HG03175 (cell line): ENCODE data around the gene CENPC.
"Not testable (repeated sequence)": the region's sequence is repeated elsewhere in the genome, so short reads cannot be mapped to it uniquely, and the experiment has no call there.

ENCODE experiments used
- ATAC-seq: cut with Tn5 transposase; IDR thresholded peaks from one replicate; pipeline ENCODE4 v1.9.1; 2021; ENCODE audit warnings: mild to moderate bottlenecking, moderate library complexity; ENCODE audit not compliant: unreplicated experiment

CENPC gene

DNA sequence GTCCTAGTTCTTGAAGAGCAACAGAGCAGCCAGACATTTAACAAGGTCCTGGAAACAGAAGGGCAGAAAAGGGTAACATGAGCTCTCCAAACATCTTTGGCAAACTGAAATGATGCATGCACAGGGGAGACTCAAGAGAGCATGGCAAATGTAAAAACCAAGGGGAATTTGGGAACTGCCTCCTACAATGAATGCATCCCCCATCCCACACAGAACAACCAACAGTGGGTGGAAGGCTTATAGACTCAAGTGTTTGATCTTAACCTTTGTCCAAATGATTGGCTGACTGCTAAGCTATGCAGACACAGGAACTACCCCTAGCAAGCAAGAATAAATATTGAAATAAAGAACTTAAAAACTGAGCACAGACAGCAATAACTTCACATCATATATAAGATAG is 74.4 kb downstream of the CENPC start:
- no peak for ATAC-seq

DNA sequence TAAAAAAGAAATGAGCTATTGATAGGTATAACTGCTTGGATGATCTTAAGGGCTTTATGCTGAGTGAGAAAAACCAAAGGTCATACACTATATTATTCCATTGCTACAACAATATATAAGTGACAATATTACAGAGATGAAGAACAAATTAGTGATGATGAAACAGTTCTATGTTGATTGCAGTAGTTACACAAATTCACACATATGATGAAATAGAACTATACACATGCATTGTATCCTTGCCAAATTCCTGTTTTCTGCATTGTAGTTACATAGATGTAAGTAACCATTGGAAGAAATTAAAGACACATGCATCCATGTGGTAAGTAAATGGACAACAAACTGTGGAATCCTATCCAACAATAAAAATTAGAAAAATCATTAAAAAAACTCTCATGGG is 76.5 kb downstream of the CENPC start:
- no peak for ATAC-seq

DNA sequence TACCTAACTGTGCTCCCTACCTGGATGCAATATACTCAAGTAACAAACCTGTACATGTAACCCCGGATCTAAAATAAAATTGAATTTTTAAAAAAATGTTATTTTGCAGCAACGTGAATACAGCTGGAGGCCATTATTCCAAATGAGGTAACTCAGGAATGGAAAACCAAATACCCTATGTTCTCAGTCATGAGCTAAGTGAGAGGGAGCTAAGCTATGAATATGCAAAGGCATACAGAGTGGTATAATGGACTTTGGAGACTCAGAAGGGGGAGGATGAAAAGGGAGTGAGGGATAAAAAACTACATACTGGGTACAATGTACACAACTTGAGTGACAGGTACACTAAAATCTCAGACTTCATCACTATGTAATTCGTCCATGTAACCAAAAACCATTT is 78.6 kb downstream of the CENPC start:
- no peak for ATAC-seq

DNA sequence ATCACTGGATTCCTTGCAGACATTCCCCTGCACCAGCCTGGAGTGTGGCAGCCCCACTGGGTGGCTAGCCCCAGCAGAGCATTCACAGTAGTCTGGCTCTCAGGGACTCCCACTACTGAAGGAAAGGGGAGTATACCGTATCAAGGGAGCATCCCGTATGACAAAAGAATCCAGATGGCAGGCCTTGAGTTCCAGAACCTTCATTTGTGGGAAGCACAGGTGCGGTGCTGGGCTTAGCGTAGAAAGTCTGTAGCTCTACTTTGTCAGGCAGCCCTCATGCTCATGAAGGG is 79.6 kb downstream of the CENPC start:
- no peak for ATAC-seq

DNA sequence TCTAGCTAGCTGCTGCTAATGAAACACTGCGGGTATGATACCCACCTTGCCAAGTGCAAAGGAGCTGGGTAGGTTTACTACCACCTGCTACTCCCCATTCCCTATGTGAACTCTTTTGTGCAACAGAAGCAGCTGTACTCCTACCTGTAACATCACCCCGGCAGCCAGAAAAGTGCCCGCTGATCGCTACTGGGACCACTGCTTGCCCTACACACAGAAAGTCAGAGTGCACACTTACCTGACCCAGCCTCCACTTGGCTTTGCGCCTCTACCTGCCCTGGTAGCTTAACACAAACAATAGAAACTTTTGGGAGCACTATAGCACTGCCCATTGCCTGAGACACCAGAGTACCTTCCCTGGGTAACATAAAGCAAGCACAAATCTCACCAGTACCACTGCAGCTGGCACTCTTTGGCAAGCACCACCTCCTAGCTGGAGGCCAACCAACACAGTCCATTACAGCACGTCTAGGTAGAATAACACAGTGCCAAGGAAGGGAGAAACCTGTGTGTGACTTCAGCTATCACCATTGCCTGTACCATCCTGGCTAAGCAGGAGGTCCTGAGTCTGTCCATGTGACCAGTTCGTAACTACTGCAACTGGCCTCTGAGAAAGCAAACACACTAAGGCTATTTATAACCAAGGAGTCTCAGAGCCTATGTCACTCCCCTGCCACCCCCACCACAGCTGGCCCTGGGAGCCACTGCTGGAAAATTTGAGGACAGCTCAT is 80.1 kb downstream of the CENPC start:
- no peak for ATAC-seq

DNA sequence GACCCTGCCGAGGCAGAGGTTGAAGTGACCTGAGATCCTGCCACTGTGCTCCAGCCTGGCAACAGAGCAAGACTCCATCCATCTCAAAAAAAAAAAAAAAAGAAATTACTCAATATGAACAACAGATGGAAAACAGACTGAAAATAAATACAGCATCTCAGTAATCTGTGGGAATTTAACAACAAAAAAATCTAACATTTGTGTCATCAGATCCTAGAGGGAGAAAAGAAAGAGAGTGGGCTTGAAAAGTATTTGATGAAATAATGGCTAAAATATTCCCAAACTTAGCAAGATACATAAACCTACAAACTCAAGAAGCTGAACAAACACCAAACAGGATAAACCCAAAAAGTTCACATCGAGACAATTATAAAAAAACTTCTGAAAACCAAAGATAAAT is 84.7 kb downstream of the CENPC start:
- ATAC-seq: no peak

DNA sequence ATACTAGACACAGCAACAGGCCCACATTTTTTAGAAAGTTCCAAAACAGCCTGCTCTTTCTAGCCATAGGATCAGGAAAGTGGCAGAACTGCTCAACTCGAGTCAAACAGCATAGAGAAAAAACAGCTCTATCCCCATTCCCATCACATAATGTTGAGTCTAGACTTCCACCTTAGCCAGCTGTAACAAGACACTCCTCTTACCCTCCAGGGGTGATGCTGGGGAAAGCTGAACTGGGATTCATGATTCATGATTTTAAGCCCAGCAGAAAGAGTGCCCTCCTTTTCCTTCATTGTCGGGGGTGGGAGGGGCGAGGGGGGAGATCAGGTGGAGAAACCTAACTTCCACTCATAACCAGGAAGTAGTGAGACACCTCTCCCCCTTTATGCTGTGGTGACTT is 86.1 kb downstream of the CENPC start:
- ATAC-seq: no peak

DNA sequence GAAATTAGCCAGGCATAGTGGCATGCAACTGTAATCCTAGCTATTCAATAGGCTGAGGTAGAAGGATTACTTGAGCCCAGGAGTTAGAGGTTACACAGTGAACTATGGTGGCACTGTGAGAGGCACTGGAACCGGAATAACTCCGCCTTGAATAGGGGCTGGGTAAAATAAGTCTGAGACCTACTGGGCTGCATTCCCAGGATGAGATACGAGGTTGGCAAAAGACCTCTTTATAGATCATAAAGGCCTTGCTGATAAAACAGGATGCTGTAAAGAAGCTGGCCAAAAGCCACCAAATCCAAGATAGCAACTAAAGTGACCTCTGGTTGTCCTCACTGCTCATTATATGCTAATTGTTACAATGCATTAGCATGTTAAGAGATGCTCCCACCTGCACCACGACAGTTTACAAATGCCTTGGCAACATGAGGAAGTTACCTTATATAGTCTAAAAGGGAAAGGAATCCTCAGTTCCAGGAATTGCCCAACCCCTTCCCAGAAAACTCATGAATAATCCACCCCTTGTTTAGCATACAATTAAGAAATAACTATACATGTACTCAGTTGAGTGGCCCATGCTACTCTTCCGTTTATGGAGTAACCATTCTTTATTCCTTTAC is 88.6 kb downstream of the CENPC start:
- ATAC-seq: no peak

DNA sequence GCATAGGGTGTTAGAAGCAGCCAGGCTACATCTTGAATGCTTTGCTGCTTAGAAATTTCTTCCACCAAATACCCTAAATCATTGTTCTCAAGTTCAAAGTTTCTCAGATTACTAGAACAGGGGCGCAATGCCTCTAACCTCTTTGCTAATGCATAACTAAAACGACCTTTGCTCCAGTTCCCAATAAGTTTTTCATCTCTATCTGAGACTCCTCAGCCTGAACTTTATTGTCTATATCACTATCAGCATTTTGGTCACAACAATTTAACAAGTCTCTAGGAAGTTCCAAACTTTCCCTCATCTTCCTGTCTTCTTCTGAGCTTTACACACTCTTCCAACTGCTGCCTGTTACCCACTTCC is 92.5 kb downstream of the CENPC start:
- ATAC-seq: not testable (repeated sequence)

DNA sequence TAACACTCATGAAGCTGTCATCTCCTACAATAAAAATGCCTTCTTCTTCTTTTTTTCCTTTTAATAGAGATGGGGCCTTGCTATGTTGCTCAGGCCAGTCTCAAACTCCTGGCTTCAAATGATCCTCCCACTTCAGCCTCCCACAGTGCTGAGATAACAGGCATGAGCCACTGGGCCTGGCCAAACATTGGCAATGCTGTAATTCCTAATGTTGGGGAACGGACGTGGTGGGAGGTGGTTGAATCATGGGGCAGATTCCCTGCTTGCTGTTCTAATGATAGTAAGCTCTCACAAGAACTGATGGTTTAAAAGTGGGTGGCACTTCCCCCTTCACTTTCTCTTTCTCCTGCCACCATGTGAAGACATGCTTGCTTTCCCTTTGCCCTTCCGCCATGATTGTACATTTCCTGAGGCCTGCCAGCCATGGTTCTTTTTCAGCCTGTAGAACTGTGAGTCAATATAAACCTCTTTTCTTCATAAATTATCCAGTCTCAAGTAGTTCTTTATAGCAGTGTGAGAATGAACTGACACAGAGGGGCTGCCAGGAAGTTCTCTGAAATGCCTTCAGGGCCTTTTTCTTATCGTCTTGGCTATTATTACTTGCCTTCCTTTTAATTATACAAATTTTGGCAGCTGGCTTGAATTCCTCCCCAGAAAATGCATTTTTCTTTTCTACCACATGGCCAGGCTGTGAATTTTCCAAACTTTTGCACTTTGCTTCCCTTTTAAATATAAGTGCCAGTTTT is 93.0 kb downstream of the CENPC start:
- ATAC-seq: no peak

DNA sequence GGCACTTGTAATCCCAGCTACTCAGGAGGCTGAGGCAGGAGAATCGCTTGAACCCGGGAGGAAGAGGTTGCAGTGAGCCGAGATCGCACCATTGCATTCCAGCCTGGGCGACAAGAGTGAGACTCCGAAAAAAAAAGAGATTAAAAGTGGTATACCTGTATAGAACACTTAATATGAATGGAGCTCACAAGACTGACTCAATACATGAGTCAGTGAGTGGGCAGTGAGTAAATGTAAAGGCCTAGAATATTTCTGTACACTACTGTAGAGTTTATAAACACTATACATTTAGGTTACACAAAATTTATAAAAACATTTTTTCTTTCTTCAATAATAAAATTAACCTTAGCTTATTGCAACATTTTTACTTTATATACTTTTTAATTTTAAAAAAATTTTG is 93.8 kb downstream of the CENPC start:
- ATAC-seq: no peak

DNA sequence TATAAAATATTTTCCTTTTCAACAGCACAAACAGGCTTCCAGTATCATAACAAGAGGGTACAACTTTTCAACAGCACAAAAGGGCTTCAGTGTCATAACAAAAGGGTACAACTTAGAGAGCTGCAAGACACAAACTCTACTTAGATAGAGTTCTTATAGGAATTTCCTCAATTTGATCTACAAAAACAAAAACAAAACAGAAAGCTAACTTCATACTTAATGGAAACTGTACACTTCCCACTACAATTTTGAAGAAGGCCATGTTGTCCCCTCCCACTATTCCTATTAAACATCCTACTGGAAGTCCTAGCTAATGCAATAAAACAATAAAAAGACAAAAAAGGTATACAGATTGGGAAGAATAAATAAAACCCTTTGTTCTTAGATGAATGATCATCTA is 96.7 kb downstream of the CENPC start:
- ATAC-seq: no peak

DNA sequence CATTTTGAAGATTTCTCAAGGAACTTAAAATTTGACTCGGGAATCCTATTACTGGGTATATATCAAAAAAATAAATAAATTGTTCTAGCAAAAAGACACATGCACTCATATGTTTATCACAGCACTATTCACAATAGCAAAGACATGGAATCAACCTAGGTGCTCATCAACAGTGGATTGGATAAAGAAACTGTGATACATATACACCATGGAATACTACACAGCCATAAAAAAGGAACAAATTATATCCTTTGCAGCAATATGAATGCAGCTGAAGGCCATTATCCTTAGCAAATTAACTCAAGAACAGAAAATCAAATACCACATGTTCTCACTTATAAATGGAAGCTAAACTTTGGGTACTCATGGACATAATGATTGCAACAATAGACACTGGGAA is 97.4 kb downstream of the CENPC start:
- no peak for ATAC-seq

DNA sequence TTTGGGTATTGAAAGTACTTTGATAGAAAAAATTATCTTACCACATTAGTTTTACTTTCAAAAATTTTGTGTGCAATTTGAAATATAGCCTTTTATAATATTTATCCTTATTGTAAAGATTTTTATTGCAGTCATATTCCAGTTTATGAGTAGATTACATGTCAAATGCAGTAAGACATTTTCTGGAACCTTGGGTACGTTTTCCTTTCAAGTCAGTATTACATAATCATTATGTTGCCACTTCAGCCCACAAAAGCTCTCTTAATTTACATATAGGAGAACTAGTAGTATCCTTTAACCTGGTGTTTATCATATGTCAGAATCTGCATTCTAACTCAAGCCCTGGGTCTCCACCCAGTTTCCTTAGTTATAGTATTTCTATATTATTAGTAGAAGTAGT is 98.5 kb downstream of the CENPC start:
- no peak for ATAC-seq

DNA sequence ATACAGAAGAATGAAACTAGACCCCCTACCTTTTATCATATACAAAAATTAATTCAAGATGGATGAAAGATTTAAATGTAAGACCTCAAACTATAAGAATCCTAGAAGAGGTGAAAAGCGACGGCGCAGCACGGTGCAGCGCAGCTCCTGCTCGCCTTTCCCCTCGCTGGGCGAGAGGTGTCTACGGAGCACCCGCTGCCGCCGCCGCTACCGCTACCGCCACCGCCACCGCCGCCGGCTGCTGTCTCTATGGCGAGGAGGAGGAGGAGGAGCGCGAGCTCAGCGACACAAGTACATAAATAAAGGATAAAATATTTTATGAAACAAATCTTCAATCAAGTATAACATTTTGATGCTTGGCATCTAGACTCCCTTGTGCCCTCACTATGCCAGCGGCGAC is 99.4 kb downstream of the CENPC start:
- ATAC-seq: not testable (repeated sequence)

DNA sequence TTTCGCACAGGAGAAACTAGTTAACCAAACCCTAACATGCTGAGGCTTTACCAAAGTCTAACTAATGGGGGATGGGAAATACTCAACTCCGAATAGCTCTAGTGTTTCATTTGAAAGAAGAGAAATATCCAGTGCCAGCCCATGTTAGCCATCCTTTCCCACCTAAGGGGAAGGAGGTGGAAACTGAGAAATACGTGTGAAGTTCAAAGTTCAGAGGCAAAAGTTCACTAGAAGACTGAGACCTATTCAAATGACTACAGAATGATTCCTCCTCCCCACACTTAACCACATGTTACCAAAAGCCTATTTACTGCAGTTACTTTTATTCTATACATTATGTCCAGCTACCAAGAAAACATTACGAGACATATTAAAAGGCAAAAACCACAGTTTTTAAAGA is 106.3 kb downstream of the CENPC start:
- no peak for ATAC-seq

DNA sequence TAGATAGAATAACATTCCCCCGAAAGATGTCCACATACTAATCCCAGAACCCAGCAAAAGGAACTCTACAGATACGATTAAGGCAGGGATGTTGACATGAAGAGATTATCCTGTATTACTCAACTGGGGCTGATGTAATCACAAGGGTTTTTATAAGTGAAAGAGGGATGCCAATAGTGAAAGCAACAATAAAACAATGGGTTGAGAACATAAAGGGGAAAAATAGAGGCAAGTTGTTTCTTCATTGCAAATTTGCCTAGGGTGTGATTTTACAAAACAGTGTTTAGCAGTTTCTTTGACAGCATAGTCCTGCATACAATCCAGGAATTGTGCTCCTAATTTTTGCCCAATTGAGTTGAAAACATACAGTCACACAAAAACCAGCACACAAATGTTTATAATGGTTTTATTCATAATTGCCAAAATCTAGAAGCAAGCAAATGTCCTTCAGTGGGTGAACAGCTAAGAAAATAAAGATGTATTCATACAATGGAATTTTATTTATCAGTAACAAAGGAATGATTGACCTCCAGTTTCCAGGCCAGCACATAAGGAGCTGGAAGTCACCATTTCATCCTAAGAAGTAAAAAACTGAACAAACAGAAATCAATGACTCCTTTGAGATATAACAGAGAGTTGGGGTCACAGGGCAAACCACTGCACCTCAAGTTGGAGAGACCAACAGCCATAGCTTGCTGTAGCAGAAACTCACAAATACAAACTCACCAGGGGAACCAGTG is 107.2 kb downstream of the CENPC start:
- no peak for ATAC-seq

DNA sequence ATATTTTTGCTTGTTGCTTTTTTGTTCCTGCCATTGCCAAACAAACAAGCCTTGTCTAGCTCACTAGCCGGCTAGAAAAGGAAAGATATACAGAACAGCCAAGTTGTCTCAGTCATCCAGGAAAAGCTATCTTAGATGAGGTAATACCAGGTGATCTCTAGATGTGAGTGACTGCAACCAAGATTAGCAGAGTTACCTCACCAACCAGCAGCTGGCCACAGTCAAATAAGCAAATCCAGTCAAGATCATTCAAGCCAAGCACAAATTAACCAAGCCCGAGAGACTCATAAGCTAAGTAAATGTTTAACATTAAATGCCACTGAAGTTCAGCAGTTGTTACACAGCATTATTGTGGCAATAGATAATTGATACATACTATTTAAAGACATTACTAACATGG is 108.6 kb downstream of the CENPC start:
- peak; percentile 83 for ATAC-seq

DNA sequence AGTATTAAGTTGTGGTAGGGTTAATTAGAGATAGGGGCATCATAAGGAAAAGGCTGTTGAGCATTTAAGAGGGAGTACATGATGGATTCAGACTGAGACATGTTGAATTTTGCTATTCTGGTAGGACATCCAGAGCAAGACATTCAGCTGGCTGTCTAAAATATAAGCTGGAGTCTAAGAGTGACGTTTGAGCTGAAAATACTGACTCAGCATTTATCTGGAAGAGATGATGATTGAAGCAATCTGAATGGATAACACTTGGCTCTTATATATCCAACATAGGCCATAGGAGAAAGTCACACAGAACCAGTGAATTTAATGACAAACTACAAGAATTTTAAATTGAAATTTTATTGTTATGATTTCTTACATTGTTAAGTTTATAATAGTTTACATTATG is 114.3 kb downstream of the CENPC start:
- no peak for ATAC-seq

DNA sequence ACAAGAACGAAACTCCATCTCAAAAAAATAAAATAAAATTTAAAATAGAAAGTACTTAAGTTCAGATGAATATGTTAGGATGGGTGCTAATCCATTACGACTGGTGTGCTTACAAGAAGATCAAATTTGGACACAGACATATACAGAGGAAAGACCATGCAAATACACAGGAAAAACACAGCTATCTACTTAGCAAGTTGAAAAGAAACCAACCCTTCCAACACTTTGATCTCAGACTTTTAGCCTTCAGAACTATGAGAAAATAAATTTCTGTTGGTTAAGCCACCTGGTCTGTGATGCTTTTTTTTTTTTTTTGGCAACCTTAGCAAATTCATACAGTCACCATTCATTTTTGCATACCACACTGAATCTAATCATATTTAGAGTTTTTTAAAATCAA is 116.5 kb downstream of the CENPC start:
- ATAC-seq: no peak
